UCSD-AML1 (cell line): ENCODE measurements around the gene GPRC5C.

ENCODE experiments used
- DNase-seq: peaks from one replicate; lab custom pipeline; 2025; ENCODE audit not compliant: unreplicated experiment; lab: John Stamatoyannopoulos, UW

Gene GPRC5C

DNA sequence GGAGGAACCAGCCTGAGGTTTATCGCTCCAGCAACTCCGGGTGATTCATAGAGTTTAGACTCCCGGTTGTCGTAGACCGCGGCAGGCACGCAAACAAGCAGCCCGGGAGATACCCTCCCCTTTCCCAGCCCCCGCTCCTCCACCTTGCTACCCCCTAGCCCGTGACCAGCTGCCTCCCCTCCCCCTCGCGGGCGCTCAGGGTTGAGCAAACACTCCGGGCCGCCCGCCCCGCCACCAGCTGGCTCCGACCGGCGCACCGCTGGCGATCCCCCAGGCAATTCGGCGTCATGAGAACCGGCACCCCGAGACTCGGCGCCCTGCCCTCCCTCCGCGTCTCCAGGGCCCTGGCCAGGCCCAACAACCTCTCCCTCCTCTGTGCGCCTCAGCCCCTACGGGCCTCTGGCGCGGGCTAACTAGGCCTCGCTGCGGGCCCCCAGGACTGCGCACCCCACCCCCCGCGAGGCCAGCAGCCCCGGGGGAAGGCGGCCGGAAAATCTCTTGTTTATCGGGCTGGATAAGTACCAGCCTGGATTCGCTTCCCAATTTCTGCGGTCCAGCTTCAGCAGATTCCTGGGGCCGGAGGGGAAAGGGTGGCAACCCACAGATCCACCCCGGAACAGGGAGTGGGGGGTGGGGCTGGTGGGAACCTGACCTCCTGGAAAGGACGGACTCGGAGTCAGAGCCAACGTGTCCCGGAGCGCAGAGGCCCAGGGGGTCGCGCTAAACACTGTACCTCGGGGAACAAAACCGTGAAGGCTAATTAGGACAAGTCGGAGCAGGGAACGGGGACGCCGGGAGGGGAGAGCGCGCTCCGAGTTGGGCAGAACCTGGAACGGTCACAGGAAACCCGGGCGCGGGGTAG, 951 bp upstream of the GPRC5C start:
- peak; percentile 77 for DNase-seq

DNA sequence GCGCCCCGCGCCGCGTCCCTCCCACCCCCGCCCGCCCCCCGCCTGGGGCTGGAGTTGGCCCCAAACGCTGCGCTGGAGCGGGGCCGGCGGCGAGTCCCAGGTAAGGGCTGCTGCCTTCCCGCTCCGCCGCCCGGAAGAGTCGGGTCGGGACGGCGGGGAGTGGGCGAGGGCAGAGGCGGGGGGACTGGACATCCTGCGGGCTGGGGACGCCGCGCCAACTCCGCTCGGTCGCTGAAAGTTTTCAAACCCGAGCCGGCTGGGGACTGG, 469 bp downstream of the GPRC5C start:
- no peak for DNase-seq

DNA sequence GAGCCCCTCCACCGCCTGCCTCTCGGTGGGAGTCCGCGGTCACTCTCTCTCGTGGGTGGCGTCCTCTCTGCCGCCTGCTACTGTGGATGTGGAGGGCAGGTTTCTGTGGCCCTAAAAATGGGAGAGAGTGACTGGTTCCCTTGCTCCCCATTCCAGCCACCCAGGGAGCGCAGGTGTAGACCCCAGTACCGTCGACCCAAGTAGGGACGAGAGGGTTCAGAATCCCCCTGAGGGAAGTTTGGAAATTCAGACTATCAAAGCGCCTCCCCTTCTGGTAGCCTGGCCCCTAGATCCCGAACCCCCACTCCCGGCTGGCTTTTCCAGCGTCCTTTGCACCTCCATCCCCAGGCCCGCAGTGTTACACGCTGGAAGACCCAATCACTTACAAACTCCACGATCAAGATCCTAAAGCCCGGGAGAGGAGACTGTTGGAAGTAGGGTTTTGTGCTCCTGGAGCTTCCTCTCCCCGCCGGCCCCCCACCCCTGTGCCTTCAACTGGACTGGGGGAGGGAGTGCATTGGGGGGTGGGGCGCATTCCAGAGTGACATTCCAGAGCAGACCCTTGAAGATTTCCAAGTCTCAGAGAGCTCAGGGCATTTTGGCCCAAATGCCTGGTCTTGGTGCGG, 991 bp downstream of the GPRC5C start:
- no peak for DNase-seq

- no peak for DNase-seq
These were observed 1.7 kb downstream of the GPRC5C start for GRCh38 chr17:74433421-74434121.

DNA sequence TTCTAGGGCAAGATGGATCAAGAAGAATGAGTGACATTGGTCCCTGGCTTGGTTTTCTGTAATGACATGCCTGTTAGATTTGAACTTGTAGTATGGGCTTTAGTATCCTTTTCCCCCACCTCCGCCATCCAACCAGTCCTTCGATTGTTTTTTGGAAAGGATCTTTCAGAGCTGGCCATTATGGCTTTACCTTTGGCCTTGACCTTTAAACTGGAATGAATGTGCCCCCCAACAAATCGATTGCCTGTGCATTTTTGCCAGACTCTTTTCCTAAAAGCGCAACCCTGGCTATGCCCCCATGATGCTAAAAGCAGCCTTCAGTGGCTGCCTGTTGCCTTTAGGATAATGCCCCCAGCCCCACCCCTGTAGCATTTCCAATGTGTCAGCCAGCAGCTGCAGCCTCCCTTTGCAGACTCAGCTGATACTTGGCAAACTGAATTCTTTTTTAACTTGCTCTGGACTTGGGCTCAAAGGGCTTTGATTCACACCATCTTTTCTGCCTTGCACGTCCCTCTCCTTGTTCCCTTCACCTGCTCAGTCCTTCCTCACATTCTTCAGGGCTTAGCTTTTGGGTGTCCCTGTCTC, 4.0 kb downstream of the GPRC5C start:
- no peak for DNase-seq

DNA sequence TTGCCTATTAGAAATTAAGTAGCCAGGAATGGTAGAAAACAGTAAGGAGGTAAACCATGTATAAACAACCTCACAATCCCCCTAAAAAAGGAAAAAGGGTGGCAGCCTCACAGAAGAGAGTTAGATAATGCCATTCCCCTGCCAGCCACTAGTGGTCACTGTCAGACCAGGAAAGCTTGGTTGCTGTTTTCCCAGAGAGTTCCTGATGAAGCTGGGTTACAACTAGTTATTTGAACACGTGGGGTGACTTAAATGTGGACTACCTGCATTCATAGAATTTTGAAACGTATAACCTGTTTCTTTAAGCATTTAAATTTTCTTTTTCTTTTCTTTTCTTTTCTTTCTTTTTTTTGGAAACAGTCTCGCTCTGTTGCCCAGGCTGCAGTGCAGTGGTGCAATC, 5.8 kb downstream of the GPRC5C start:
- no peak for DNase-seq

GRCh38 chr17:74439691-74440567, 8.0 kb downstream of the GPRC5C start:
- DNase-seq, result no peak

GRCh38 chr17:74441537-74441936, 9.6 kb downstream of the GPRC5C start:
- DNase-seq, result no peak

DNA sequence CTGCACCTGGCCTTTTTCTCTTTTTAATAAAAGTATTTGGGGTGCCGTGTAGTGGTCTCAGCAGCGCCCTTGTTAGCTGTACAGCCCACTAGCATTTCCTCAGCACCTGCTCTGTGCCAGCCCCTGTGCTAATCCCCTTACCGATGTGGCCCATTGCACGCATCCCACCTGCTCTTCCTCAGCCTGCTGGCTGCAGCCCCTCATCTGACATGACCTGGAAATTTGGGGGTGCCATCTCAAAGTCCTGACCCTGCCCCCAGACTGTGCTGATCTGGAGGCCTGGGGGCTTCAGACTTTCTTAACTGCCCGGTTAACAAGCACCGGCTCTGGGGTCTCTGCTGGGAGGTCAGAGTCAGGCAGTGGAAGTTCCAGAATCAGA, 10.4 kb downstream of the GPRC5C start:
- no peak for DNase-seq

- DNase-seq, result peak; percentile 87
These were observed 11.0 kb downstream of the GPRC5C start for GRCh38 chr17:74442670-74443515.

DNA sequence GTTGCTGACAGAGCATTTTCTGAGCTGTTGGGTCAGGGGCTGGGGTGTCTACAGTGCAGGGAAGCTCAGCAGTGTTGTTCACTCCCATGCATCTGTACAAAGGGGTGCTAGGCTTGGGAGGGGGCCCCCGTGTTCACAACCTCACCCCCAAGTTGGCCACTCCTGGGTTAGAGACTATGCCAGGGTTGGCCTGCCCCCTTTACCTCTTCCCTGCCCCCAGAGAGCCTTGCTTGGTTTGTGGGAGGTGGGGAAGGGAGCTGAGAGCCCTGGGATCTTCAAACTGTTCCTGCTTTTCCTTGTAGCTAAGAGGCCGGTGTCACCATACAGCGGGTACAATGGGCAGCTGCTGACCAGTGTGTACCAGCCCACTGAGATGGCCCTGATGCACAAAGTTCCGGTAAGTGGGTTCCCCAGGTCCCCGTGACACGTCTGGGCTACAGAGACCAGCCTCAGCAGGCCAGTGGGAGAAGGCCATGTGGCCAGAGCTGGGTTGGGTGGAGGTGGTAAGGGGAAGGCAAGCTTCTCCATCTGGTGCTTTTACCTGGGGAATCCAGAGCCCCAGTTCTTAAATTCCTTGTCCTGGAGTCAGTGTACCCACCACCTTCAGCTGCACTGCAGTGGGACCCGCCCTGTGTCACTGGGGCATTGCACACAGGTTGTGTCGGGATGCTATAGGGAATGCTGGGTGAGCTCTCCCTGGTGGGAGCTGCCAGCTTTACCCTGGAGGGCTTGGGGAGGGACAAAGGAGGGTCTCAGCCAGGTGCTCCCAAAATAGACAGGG, 11.8 kb downstream of the GPRC5C start:
- no peak for DNase-seq

DNA sequence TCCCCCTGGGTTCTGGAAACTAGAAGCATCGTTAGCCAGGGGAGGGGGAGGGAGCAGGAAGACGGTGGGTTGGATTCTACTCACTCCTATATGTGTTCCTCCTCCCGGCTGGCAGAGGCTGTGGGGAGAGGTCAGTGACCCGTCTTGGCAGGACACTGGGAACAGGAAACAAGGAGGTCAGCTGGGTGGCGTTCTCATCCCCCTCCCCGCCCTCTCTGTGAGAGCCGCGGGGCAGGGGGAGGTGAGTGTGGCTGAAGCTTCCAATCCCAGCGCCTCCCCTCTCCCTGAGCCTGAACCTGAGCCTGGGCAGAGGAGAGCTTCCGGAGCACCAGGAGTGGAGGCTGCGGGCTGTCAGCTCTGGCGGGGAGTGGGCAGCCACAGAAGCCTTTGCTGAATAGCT, 12.5 kb downstream of the GPRC5C start:
- DNase-seq, result peak; percentile 48

DNA sequence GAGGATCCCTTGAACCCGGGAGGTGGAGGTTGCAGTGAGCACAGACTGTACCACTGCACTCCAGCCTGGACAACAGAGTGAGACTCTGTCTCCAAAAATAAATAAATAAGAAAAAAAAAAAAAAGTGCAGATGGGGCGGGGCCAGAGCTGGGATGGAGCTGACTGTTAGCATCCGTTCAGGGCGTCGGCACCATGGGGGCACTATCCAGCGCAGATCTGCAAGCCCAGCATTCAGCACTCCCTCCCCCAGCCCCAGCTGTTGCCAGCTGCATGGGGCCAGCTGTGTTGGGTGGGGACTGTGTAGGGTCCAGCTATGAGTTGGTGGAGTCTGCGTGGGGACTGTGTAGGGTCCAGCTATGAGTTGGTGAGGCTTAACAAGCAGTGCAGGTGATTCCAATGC, 13.3 kb downstream of the GPRC5C start:
- DNase-seq, result no peak

DNA sequence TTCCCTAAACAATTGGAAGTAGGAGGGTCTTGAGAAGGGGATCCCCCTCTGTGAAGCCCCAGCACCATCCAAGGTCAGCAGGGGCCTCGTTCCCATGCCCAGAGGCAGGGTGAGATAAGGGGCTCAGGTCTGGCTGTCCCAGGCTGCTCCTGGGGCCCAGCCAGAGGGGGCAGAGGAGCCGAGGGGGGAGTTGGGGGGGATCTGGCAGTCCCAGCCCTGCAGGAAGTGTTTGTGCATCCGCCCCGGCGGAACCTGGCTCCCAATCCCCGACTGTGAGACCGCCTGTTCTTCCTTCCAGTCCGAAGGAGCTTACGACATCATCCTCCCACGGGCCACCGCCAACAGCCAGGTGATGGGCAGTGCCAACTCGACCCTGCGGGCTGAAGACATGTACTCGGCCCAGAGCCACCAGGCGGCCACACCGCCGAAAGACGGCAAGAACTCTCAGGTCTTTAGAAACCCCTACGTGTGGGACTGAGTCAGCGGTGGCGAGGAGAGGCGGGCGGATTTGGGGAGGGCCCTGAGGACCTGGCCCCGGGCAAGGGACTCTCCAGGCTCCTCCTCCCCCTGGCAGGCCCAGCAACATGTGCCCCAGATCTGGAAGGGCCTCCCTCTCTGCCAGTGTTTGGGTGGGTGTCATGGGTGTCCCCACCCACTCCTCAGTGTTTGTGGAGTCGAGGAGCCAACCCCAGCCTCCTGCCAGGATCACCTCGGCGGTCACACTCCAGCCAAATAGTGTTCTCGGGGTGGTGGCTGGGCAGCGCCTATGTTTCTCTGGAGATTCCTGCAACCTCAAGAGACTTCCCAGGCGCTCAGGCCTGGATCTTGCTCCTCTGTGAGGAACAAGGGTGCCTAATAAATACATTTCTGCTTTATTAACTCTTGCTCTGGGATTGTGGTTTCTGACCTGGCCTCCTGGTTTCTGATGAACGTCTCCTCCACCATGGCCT, 14.9 kb downstream of the GPRC5C start:
- peak; percentile 59 for DNase-seq

DNA sequence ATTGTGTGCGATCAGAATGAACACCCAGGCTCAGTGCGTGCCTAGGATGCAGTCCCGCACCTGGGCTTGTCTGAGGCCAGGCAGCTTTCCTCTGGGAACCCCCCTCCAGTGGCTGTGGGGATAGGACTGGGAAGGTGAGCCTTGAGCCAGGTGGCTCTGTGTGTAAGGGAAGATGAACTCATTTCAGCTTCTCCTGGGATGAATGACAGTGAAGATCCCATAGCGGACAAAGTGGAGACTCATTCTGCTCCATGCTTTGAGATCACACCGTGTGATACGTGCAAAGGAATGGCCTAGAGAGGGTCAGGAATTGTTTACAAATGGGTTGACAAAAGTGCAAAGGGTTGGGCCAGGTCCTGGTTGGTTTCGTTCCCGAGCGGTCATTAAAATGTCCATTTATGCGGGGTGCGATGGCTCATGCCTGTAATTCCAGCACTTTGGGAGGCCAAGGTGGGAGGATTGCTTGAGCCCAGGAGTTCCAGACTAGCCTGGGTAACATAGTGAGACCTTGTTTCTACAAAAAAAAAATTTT, 15.8 kb downstream of the GPRC5C start:
- DNase-seq, result no peak

DNA sequence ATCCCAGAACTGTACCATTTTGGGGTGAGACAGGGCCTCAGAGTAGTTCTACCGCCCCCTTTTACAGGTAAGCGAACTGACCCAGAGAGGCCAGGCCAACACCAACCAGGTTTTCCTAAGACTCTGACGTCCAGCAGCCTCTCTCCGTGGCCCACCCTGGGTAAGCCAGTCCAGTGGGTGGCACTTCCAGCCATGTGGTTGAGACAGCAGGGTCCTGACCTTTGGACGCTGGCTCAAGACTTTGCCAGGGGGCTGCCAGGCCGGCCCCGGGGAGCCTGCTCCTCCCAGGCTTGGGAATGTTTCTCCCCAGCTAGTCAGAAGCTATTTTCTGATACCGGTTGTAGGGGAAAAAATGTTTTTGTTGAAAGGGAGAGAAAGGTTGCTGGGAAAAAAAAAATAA, 16.9 kb downstream of the GPRC5C start:
- no peak for DNase-seq

DNA sequence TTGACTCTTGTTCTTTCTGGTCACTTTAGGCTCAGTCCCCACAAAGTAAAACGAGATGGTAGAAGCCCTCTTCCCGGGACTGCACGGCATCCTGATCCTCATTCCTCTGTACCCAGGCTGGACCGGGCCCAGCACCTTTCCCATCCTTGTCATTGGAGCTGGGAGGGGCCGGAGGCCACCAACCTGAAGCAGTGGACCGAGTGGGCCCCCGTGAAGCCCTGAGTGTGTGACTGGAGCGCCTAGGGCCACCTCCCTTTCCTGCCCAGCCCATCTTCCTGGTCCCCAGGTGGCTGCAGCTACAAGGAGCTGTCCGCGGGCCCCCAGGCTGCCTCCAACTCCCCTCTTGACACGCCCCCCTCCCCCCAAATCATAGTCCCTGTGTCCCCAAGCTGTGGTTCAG, 17.4 kb downstream of the GPRC5C start:
- no peak for DNase-seq

GRCh38 chr17:74449773-74450172, 17.9 kb downstream of the GPRC5C start:
- DNase-seq, result no peak
